HEK293 (cell line): ENCODE data around the gene KIRREL1.

Experiments
- CTCF ChIA-PET: fragments of 350-600 bp; formaldehyde crosslinking; extraction: SDS; loops from one replicate; lab custom pipeline; 2021; ENCODE audit warnings: antibody characterized with exemption; lab: Yijun Ruan, JAX
- POLR2A ChIA-PET: fragments of 300-600 bp; formaldehyde crosslinking; extraction: SDS; loops from one replicate; lab custom pipeline; 2020; ENCODE audit warnings: antibody characterized with exemption, inconsistent platforms; lab: Yijun Ruan, JAX
- H3K27ac ChIP-seq: fragments of 200-500 bp; sonication (Bioruptor generic); 2 replicates; pipeline ENCODE4 v1.5.1; 2014; ENCODE audit warnings: low read depth, low read length, control low read depth, inconsistent platforms; ENCODE audit errors: extremely low read depth
- H3K36me3 ChIP-seq, 2 experiments: fragments of 200-500 bp in 1 of 2; sonication (Bioruptor generic) in 1 of 2; 1 replicate in 1 of 2; 2 replicates in 1 of 2; pipeline ENCODE4 v1.5.1; 2014 to 2017; ENCODE audit warnings: inconsistent platforms in 2 of 2, low read length in 2 of 2; ENCODE audit not compliant: control insufficient read depth in 2 of 2, insufficient read depth in 1 of 2
- H3K4me1 ChIP-seq: fragments of 200-500 bp; sonication (Bioruptor generic); 2 replicates; pipeline ENCODE4 v1.5.1; 2014; ENCODE audit warnings: mild to moderate bottlenecking, low read length, inconsistent platforms; ENCODE audit not compliant: control insufficient read depth, insufficient read depth
- H3K4me3 ChIP-seq: 2 replicates; pipeline ENCODE4 v1.5.1; 2011; ENCODE audit warnings: low read depth, mild to moderate bottlenecking, control low read depth, low read length, moderate library complexity
- H3K9me3 ChIP-seq: fragments of 200-500 bp; sonication (Bioruptor generic); 2 replicates; pipeline ENCODE4 v1.5.1; 2014; ENCODE audit warnings: low read depth, low read length, inconsistent platforms; ENCODE audit not compliant: control insufficient read depth, insufficient read depth
- BCL11B ChIP-seq: fragments of 450-650 bp; formaldehyde crosslinking; IDR thresholded peaks from 2 replicates; pipeline ENCODE4 v1.5.1; 2016; ENCODE audit warnings: low read depth, missing biosample characterization, missing genetic modification characterization
- GLI2 ChIP-seq: fragments of 450-650 bp; formaldehyde crosslinking; IDR thresholded peaks from 2 replicates; pipeline ENCODE4; 2017; ENCODE audit warnings: missing biosample characterization, missing genetic modification characterization, low read depth, borderline replicate concordance
- HOXC10 ChIP-seq: sonication (generic); formaldehyde crosslinking; IDR thresholded peaks from 2 replicates; pipeline ENCODE4 v1.8.1; 2023; ENCODE audit warnings: mild to moderate bottlenecking, missing genetic modification reagents
- INSM2 ChIP-seq: fragments of 450-650 bp; formaldehyde crosslinking; IDR thresholded peaks from 2 replicates; pipeline ENCODE4 v1.5.1; 2016; ENCODE audit warnings: missing biosample characterization, missing genetic modification characterization
- SALL2 ChIP-seq: fragments of 450-650 bp; formaldehyde crosslinking; IDR thresholded peaks from 2 replicates; pipeline ENCODE4 v1.5.0; 2017; ENCODE audit warnings: missing biosample characterization, mild to moderate bottlenecking, missing genetic modification characterization, borderline replicate concordance
- SCRT1 ChIP-seq: fragments of 450-650 bp; formaldehyde crosslinking; IDR thresholded peaks from 2 replicates; pipeline ENCODE4 v1.5.1; 2016; ENCODE audit warnings: missing biosample characterization, missing genetic modification characterization, borderline replicate concordance
- TCF7L2 ChIP-seq: IDR thresholded peaks from 2 replicates; pipeline ENCODE4 v1.6.1; 2011; ENCODE audit warnings: low read depth, mild to moderate bottlenecking, inconsistent platforms, low read length, moderate library complexity, borderline replicate concordance
- ZBTB17 ChIP-seq: fragments of 450-650 bp; formaldehyde crosslinking; IDR thresholded peaks from 2 replicates; pipeline ENCODE4 v1.5.1; 2016; ENCODE audit warnings: missing biosample characterization, missing genetic modification characterization
- ZIC2 ChIP-seq: fragments of 450-650 bp; formaldehyde crosslinking; IDR thresholded peaks from 2 replicates; pipeline ENCODE4 v1.5.1; 2016; ENCODE audit warnings: missing biosample characterization, missing genetic modification characterization
- ZNF18 ChIP-seq: fragments of 450-650 bp; formaldehyde crosslinking; IDR thresholded peaks from 2 replicates; pipeline ENCODE4 v1.5.1; 2016; ENCODE audit warnings: missing biosample characterization, missing genetic modification characterization
- ZNF239 ChIP-seq: fragments of 450-650 bp; formaldehyde crosslinking; IDR thresholded peaks from 2 replicates; pipeline ENCODE4 v1.5.1; 2016; ENCODE audit warnings: missing biosample characterization, missing genetic modification characterization
- ZNF248 ChIP-seq: fragments of 450-650 bp; formaldehyde crosslinking; IDR thresholded peaks from 2 replicates; pipeline ENCODE4 v1.5.1; 2017; ENCODE audit warnings: missing biosample characterization, missing genetic modification characterization
- ZNF37A ChIP-seq: fragments of 450-650 bp; IDR thresholded peaks from 2 replicates; pipeline ENCODE4 v1.5.1; 2018; ENCODE audit warnings: missing biosample characterization, missing genetic modification characterization
- ZNF558 ChIP-seq: fragments of 450-650 bp; formaldehyde crosslinking; IDR thresholded peaks from 2 replicates; pipeline ENCODE4 v1.5.1; 2016; ENCODE audit warnings: missing biosample characterization, missing genetic modification characterization
- ZNF596 ChIP-seq: fragments of 450-650 bp; IDR thresholded peaks from 2 replicates; pipeline ENCODE4 v1.5.0; 2018; ENCODE audit warnings: missing biosample characterization, mild to moderate bottlenecking, missing genetic modification characterization, moderate library complexity
- ZNF623 ChIP-seq: fragments of 450-650 bp; formaldehyde crosslinking; IDR thresholded peaks from 2 replicates; pipeline ENCODE4 v1.5.1; 2016; ENCODE audit warnings: missing biosample characterization, missing genetic modification characterization
- ZNF626 ChIP-seq: fragments of 450-650 bp; sonication (Bioruptor Pico); formaldehyde crosslinking; IDR thresholded peaks from 2 replicates; pipeline ENCODE4 v1.5.1; 2018; ENCODE audit warnings: missing biosample characterization, missing genetic modification characterization, inconsistent platforms
- ZSCAN18 ChIP-seq: fragments of 450-650 bp; formaldehyde crosslinking; IDR thresholded peaks from 2 replicates; pipeline ENCODE4 v1.5.1; 2016; ENCODE audit warnings: missing biosample characterization, missing genetic modification characterization
- TF ChIP-seq, protein P1 (sequence below): fragments of 450-650 bp; formaldehyde crosslinking; IDR thresholded peaks from 2 replicates; pipeline ENCODE4 v1.5.1; 2016; ENCODE audit warnings: missing biosample characterization, missing genetic modification characterization

KIRREL1 gene

DNA sequence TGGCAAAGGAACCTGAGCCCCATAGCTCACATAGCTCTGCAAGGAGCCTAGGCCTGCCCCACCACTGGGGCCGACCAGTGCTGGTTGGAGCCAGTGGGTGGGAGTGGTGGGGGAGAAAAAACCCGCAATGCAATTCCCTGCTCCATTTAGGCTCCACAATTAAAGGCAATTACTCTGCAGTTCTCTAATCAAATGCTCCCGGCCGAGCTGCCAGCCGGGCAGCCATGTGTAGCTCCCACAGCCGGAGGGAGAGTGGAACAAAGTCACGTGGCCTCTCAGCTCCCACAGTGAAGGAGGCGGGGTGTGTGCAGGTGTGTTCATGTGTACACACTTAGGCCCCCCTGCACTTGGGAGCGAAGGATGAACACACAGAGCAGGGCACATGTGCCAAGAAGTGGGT is 81.6 kb downstream of the KIRREL1 start:
- H3K4me3 ChIP-seq, result no peak overlapping the region
- H3K9me3 ChIP-seq, result no peaks in the 10 kb centered on the region
- no peaks in the 10 kb centered on the region for H3K4me1 ChIP-seq
- TF ChIP-seq ZIC2 (tag by site-specific recombination), result peak; percentile 8; the same call in 1 of the 2 replicates
- TF ChIP-seq ZSCAN18, result no peak
- CTCF ChIA-PET, result interaction anchor here (0.5 to 2.9 kb wide), 9 partner anchors 12 to 112 kb away, joined by 3 to 13 read pairs (median 4); no protein-coding TSS in a partner anchor
- POLR2A ChIA-PET, result interaction anchor here (1.5 kb wide), 1 partner anchor 83 kb away, joined by 3 read pairs; no protein-coding TSS in a partner anchor
- no peak overlapping the region for H3K27ac ChIP-seq
- H3K36me3 ChIP-seq, result peaks cover 0 to 12% of the 10 kb centered on the region in 2 experiments; a peak in 1 of 3 replicates

GRCh38 chr1:158076441-158076840 is 83.0 kb downstream of the KIRREL1 start:
- H3K4me1 ChIP-seq, result no peaks in the 10 kb centered on the region

More at GRCh38 chr1:158076441-158076840, 83.0 kb downstream of the KIRREL1 start:
- Histone ChIP-seq H3K9me3 (no peaks in the 10 kb centered on the region), H3K36me3 (peaks cover 0 to 17% of the 10 kb centered on the region in 2 experiments; a peak in 1 of 3 replicates), H3K27ac (no peak overlapping the region), H3K4me3 (no peak overlapping the region)
- ChIA-PET CTCF (interaction anchor here (1.1 to 1.9 kb wide), 6 partner anchors 10 to 86 kb away, joined by 3 to 9 read pairs (median 4); no protein-coding TSS in a partner anchor), POLR2A (interaction anchor here (1.5 kb wide), 1 partner anchor 84 kb away, joined by 3 read pairs; no protein-coding TSS in a partner anchor)
- TF ChIP-seq ZNF239 (tag by site-specific recombination) (no peak), SALL2 (tag by site-specific recombination) (no peak), ZNF596 (tag by site-specific recombination) (no peak), ZBTB17 (no peak), BCL11B (tag by site-specific recombination) (no peak), TCF7L2 (no peak), GLI2 (tag by site-specific recombination) (no peak), ZNF248 (tag by site-specific recombination) (no peak), ZNF558 (tag by site-specific recombination) (no peak), SCRT1 (tag by site-specific recombination) (no peak), ZNF626 (tag by site-specific recombination) (no peak), ZNF18 (tag by site-specific recombination) (no peak), ZNF623 (tag by site-specific recombination) (no peak), ZNF37A (tag by site-specific recombination) (no peak), INSM2 (no peak), HOXC10 (CRISPR knock-in tag) (no peak)
- TF ChIP-seq, protein P1, sequence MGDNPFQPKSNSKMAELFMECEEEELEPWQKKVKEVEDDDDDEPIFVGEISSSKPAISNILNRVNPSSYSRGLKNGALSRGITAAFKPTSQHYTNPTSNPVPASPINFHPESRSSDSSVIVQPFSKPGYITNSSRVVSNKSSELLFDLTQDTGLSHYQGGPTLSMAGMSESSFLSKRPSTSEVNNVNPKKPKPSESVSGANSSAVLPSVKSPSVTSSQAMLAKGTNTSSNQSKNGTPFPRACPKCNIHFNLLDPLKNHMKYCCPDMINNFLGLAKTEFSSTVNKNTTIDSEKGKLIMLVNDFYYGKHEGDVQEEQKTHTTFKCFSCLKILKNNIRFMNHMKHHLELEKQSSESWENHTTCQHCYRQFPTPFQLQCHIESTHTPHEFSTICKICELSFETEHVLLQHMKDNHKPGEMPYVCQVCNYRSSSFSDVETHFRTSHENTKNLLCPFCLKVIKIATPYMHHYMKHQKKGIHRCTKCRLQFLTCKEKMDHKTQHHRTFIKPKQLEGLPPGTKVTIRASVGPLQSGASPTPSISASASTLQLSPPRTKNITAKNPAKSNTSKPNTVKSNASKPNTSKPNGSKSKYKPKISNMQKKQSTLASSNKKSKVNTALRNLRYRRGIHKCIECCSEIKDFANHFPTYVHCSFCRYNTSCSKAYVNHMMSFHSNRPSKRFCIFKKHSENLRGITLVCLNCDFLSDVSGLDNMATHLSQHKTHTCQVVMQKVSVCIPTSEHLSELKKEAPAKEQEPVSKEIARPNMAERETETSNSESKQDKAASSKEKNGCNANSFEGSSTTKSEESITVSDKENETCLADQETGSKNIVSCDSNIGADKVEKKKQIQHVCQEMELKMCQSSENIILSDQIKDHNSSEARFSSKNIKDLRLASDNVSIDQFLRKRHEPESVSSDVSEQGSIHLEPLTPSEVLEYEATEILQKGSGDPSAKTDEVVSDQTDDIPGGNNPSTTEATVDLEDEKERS (tag by site-specific recombination), result no peak
